HG02678 (cell line): Measurements from ENCODE around the gene DNAH9.

ENCODE experiments used
- ATAC-seq: cut with Tn5 transposase; IDR thresholded peaks from one replicate; pipeline ENCODE4 v1.9.1; 2021; ENCODE audit warnings: mild to moderate bottlenecking, moderate library complexity; ENCODE audit not compliant: unreplicated experiment

DNAH9 gene

GRCh38 chr17:11825572-11826209 is 227.4 kb downstream of the DNAH9 start:
- no peak for ATAC-seq

DNA sequence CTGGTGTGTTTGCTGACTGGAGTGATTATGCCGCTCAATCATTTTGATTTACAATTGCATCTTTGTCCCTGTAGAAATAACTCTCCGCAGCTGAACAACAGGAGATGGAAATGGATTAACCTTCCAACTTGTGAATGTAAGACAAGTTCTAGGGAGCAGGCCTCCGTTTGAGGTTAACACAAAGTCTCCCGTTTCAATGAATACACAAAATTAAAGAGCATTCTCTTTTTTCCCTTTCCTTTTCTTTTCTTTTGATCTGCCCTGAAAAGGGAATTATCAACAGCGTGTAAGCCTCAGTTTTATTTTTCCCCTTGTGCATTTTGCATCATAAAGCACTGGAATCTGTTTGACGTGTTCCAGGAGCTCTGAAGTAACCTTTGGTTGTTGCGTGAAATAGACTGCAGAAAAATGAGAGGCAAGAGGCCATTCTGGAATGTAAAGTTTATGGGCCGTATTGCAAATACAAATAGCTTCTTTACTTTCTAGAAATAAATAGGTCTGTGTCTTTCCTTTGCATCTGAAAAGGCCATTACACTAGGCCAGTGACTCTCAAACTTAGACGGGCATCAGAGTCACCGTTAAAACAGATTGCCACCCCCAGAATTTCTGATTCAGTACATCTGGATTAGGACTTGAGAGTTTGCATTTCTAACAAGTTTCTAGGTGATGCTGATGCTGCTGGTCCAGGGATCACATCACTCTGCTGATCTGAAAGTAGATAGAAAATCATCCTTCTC is 234.3 kb downstream of the DNAH9 start:
- no peak for ATAC-seq

GRCh38 chr17:11836508-11836907 is 238.2 kb downstream of the DNAH9 start:
- no peak for ATAC-seq

- ATAC-seq, result no peak
Observed at GRCh38 chr17:11840052-11840451, 241.8 kb downstream of the DNAH9 start.

DNA sequence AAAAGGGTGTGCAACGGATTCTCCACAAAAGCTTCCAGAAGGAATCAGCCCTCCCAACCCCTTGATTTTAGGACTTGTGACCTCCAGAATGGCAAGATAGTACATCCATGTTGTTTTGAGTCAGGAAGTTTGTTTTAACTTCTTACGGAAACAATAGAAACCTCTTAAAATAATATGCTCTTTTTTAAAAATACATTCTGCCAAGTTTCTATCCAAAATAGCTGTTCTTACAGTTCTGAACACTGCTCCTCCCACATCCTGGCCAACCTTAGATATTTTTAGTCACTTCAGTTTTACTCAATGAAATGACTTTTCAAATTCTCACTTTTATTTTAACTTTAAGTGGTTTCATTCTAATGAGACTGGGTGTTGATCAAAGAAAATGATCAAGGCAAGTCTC is 242.6 kb downstream of the DNAH9 start:
- ATAC-seq, result no peak

DNA sequence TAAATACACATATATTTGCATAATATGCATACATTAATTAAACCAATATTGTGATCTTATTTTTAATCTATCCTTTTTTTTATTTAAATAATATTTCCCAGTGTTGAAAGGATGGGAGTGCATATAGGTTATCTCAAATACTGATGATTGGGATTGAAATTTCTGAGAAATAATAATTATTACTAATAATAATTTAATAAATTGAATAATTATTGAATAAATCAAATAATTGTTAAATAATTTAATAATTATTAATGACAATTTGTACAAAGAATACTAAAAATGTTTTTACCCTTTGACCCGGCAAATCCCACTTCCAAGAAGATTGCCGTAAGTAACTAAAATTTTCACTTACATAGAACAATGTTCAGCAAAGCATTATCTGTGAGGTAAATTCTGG is 250.1 kb downstream of the DNAH9 start:
- no peak for ATAC-seq

GRCh38 chr17:11852231-11852630 is 254.0 kb downstream of the DNAH9 start:
- no peak for ATAC-seq

GRCh38 chr17:11852912-11853311 is 254.6 kb downstream of the DNAH9 start:
- ATAC-seq, result no peak

DNA sequence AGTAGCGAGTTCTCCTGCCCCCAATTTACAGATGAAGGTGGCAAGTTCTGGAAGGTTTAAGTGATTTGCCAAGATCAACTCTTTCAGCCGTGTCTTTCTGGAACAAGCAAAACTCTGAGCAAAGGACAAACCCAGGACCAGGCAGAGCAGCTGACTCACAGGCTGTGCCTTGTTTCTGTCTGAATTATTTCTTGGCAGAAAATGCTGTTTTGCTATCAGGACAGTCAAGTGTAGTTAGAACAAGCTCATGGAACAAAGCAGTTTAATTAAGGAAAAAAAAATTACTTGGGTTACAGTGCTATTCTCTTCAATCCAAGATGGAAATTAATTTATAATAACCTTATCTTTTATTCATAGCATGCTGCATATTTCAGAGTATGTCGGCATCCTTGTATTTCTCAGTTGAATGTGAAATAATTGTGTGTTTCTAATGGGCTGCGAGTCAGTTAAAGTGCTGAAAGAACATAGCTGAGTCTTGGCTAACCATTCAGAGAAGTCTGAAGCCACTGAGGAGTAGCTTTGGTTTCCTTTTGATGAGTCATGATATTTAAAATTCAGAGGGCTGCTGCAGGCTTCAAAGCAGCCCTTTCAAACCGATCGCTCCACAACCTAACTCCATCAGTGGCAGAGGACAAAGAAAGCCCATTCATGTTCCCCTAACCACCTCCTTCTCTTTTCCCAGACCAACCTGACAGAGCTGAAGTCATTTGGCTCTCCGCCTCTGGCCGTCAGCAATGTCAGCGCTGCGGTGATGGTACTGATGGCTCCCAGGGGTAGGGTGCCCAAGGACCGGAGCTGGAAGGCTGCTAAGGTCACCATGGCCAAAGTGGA is 255.3 kb downstream of the DNAH9 start:
- no peak for ATAC-seq

DNA sequence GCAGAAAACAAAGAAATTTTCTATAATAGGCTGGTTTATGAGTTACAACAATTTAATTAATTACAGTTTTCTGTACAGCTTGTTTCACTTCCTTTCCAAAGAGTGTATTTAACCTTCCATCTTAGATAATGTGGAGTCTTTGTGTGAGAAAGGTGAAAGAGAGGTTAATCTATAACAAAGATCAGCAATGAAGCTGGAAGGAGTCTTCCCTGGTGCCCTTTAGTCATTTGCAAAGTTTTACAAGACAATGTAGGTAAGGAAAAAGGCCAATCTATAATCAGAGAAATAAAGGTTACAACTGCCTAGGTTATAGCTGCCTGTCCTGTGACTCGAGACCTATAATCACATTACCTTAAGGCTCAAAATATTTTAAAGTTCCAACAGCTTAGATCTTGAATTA is 257.0 kb downstream of the DNAH9 start:
- no peak for ATAC-seq

DNA sequence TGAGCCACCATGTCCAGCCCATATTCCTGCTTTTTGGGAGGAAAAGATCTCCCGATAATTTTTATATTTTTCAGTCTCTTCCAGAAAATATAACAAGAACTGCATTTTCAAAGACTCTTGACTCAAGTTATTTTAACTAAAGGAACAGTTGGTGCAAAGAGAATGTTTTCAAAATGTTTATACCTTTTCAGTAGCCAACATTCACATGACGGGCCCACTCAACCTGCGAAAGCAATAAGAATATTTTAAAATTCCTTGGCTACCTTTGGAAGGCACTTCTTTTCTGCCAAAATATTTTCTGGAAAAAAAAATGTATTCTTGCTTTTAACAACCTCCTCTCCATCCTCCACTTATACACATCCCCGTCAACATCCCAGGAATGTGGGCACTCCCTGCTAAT is 258.7 kb downstream of the DNAH9 start:
- no peak for ATAC-seq

DNA sequence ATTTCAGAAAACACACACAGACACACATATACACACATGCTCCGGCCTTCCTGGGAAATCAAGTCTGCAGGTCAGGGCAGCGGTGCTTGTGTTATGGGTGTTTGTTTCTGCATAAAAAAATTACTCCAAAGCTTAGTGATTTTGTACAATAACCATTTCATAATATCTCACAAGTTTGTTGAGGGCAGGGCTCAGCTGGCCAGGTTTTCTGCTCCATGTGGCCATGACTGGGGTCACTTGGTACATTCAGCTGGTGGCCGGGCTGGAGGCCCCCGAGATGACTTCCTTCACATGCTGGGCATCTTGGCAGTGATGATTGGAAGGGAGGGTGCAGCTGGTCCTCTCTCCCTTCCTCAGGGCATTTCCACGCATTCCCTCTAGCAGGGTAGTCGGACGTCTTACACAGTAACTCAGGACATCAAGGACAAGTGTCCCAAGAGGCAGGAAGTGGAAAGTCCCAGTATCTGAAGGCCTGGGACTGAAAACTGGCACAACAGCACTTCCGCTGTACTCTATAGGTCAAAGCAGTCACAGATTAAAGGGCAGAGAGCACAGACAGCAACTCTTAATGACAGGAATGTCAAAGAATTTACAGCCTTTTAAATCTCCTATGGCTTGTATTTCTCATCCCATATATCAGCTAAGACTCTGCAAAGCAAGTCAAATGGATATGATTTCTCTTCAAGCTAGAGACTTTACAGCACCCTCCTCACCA is 271.6 kb downstream of the DNAH9 start:
- ATAC-seq, result no peak

DNA sequence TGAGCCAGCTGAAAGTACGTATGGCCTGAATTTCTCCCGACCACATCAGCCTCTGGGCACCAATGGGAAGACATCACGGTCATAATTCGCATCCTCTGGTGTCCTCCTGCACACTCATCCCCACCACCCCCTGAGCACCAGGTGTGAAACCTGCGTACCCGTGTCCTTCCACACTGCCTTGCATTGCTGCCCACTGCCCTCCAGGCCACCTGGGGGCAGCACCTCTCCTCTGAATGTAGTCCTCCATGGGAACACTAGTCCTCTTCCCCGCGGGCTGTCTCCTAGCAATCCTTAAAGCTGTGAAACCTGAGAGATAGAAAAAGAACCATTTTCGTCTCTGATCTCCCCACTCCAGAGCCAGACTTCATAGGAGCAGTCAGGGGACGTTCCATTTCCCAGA is 273.5 kb downstream of the DNAH9 start:
- ATAC-seq, result no peak

- no peak for ATAC-seq
Observed at GRCh38 chr17:11874756-11875155, 276.5 kb downstream of the DNAH9 start.

DNA sequence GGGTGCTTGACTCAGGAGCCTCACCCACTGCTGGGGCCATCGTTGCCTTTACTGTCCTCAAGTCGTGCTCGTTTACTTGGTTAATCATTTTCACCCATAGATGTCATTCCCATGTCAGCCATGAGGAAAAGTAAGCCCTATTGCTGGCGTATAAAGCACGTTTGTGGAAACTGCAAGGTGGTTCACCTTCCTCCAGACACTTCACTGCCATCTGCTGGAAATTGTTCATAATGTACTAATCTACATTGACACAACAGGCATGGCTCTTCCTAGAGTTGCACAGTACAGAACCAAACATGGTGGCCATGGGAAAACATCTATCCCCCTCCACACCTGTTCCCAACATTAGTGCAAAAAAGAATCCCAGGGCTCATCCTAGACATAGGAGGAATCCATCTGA is 282.4 kb downstream of the DNAH9 start:
- ATAC-seq, result no peak

DNA sequence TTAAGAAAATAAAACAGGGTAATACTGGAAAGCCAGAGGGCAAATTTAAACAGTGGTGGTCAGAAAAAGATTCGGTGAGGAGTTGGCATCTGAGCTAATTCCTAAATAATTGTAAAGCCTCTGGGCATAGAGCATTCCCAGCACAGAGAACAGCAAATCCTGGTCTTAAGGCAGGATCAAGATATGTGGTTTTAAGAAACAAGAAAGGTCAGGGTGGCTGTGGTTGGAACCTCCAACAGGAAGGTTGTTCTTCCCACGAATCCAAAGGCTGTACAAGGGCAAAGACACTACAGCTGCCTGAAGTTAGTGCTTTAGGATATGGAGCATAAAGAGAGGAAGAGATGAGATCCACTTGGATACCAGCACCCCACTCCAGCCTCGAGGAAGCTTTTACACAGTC is 284.4 kb downstream of the DNAH9 start:
- ATAC-seq, result no peak

GRCh38 chr17:11885051-11885450 is 286.8 kb downstream of the DNAH9 start:
- no peak for ATAC-seq

DNA sequence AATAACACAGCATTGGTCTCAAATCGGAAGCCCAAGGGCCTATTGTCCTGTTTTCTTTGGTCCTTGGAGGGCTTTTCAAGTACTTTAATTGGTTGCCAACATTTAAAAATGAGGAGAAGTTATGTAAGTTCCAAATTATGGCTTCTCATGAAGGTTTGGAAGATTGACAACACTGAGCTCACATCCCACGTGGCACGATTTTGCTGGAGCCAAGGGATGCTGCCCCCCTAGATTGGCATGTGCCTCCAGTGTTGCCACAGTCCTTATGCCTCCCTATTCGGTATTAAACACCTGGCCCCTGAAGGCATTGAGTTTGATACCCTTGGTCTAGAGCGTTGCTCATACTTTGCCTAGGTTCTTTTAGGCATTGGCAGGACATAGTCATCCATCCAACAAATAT is 291.0 kb downstream of the DNAH9 start:
- no peak for ATAC-seq

DNA sequence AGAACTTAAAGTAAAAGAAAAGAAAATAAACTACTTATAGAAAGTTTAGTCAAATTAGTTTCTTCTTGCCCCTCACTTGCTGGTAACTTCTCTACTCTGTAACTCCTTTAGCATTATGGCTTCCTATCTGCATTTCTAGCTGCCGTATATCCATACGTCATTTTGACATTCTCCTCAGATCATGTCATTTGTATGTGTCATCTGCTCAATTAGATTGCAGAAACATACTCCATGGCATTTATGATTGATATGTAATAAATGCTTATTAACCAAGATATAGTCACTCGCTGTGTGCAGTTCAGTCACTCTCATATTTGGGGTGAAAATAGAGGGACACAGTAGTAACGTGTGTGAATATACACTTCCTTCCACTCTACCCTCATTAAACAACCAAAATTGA is 295.6 kb downstream of the DNAH9 start:
- ATAC-seq, result no peak

DNA sequence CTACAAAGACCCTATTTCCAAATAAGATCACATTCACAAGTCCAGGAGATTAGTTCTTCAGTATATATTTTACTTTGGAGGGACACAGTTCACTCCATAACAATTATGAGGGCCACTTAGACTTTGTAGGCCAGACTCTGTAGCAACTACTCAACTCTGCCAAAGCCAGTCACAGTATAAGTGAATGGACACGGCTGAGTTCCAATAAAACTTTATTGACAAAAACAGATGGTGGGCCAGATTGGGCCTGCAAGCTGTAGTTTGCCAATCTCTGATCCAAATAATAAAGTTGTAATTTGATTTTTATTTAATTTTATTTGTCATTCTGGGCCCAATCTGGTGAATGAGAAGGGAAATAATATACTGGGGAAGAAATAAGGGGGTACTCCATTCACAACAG is 297.9 kb downstream of the DNAH9 start:
- ATAC-seq, result no peak

DNA sequence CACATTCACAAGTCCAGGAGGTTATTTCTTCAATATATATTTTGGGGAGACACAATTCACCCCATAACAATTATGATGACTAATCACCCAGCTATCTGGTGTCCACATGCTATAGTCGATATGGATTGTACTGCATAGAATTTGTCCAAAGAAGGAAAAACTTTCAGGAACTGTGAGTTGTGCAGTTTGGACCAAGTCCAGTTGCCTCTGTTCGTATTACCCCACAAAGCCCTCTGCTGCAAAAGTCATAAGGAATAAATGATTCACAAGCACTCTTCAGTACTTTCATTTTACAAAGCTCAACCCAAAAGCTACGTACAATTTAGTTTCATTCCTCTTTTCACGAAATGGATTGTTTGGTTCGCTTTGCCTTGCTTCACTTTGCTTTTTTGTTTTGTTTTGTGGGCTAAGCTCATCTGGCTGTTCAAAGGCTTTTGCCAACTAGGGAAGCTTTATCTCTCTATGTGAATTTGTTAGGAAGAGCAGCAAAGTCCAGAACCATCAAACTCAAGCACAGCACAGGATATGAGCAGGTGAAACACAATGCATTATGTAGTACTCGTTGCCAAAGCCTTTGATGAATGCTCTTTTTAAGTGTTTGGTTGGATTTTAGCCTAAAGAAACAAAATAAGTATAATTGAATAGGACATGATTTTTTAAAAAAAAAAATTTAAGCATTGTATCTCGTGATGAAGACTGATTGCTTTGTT is 300.4 kb downstream of the DNAH9 start:
- ATAC-seq, result no peak
